NK-92 (cell line): Measurements from ENCODE around the gene EPHB2.

Experiments used
- DNase-seq: peaks from one replicate; lab custom pipeline; 2025; ENCODE audit not compliant: unreplicated experiment; lab: John Stamatoyannopoulos, UW

The EPHB2 gene

GRCh38 chr1:22910286-22910685 lies 199.6 kb downstream of the EPHB2 start:
- no peak for DNase-seq

- no peak for DNase-seq
Measured at GRCh38 chr1:22910986-22911651, 200.5 kb downstream of the EPHB2 start.

DNA sequence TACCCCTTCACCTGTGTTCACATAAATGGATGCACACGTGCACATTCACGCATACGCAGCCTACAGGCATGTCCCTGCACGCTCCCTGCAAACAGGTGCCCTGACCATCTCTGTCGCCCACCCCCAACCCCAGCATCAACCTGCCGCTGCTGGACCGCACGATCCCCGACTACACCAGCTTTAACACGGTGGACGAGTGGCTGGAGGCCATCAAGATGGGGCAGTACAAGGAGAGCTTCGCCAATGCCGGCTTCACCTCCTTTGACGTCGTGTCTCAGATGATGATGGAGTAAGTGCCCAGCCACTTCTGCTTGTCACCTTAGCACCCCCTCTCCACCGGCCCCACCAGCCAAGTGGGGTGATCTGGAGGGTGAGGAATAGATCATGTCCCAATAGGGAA lies 201.7 kb downstream of the EPHB2 start:
- DNase-seq, result no peak

DNA sequence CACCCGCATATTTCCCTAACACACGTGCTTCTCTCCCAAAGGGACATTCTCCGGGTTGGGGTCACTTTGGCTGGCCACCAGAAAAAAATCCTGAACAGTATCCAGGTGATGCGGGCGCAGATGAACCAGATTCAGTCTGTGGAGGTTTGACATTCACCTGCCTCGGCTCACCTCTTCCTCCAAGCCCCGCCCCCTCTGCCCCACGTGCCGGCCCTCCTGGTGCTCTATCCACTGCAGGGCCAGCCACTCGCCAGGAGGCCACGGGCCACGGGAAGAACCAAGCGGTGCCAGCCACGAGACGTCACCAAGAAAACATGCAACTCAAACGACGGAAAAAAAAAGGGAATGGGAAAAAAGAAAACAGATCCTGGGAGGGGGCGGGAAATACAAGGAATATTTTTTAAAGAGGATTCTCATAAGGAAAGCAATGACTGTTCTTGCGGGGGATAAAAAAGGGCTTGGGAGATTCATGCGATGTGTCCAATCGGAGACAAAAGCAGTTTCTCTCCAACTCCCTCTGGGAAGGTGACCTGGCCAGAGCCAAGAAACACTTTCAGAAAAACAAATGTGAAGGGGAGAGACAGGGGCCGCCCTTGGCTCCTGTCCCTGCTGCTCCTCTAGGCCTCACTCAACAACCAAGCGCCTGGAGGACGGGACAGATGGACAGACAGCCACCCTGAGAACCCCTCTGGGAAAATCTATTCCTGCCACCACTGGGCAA lies 202.9 kb downstream of the EPHB2 start:
- no peak for DNase-seq

- DNase-seq, result no peak
Measured at GRCh38 chr1:22914156-22914555, 203.5 kb downstream of the EPHB2 start.

DNA sequence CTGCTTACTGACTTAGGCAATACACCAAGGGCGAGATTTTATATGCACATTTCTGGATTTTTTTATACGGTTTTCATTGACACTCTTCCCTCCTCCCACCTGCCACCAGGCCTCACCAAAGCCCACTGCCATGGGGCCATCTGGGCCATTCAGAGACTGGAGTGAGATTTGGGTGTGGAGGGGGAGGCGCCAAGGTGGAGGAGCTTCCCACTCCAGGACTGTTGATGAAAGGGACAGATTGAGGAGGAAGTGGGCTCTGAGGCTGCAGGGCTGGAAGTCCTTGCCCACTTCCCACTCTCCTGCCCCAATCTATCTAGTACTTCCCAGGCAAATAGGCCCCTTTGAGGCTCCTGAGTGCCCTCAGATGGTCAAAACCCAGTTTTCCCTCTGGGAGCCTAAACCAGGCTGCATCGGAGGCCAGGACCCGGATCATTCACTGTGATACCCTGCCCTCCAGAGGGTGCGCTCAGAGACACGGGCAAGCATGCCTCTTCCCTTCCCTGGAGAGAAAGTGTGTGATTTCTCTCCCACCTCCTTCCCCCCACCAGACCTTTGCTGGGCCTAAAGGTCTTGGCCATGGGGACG lies 204.1 kb downstream of the EPHB2 start:
- DNase-seq, result no peak

DNA sequence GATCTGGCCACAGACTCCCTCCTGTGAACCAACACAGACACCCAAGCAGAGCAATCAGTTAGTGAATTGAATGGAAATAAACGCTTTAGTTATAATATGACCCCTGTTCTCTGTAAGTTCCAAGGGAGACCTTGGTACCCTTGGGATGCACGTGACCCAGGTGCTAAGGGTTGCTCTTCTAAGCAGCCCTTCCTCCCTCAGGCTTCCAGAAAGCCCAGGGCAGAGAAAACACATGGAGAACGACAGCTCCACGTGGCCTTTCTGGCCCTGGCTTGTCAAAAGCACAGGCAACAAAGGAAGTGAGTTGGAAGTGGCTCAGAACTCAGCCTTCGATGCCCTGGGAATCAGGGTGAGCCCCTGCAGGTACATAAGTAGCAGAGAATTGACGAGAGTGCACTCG lies 204.6 kb downstream of the EPHB2 start:
- no peak for DNase-seq

GRCh38 chr1:22915816-22916470 lies 205.3 kb downstream of the EPHB2 start:
- DNase-seq, result no peak

DNA sequence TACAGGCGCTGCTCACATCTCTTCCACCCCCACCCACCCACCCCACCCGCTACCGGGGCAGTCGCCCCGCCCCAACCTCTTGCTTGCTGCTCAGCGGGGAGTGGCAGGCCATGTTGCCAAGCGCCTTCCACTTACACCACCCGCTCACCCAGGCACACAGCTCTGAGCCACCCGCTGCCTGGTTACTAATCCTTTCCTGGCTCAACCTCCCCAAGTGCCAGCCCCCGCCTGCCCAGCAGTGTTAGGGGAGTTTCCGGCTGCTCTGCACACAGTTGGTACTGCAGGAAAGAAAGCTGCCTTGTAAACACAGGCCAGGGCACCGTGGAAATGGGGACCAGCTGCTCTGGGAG lies 205.8 kb downstream of the EPHB2 start:
- no peak for DNase-seq

- no peak for DNase-seq
Measured at GRCh38 chr1:22917989-22918388, 207.3 kb downstream of the EPHB2 start.

DNA sequence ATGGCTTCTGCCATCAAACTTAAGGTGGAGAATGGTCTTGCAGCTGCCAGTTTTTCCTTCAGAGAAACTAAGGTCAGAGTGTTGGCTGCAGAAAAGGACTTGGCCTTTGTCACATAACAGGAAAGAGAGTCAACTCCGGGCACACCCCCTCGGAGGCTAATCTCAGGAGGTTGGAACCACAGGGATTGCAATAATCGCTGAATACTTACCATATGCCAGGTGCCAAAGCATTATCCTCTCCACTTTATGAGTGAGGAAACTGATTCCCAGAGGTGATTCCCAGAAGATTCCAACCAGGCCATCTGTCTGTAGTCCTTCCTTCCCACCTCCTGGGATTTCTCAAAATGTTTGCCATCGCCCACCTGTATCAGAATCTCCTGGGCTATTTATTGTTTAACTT lies 208.0 kb downstream of the EPHB2 start:
- DNase-seq, result no peak

- no peak for DNase-seq
Measured at GRCh38 chr1:22919341-22920025, 208.8 kb downstream of the EPHB2 start.

DNA sequence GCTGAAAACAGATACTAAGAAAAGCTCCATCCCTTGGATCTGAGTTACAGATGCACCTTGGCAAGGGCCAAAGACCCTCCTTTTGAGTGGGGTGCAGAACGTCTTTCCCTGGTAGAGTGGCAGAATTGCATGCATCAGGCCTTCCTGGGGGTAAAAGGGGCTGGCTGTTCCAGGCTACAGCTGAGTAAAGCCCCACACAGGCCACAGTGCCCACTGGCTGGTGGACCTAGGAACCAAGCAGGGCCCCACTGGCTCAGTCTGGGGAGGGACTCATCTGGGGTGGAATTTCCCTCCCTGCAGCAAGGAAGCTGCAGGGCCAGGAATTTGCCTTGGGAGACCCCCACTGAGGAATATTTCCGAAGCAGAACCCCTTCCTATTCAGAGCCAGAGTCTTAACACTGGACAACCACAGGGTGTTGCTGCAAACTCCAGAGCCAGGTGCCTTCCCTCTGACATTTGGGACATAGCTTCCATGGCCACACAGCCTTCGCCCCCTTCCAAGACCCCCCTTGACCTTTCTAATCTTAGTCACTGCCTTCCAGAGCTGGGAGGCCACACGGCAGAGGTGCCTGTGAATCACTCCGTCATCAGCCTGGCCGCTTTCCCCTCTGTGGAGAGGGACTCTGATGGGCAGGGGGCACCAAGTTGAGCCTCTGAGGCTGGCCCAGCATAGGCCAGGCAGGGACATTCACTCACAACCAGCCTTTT lies 209.5 kb downstream of the EPHB2 start:
- DNase-seq, result no peak

DNA sequence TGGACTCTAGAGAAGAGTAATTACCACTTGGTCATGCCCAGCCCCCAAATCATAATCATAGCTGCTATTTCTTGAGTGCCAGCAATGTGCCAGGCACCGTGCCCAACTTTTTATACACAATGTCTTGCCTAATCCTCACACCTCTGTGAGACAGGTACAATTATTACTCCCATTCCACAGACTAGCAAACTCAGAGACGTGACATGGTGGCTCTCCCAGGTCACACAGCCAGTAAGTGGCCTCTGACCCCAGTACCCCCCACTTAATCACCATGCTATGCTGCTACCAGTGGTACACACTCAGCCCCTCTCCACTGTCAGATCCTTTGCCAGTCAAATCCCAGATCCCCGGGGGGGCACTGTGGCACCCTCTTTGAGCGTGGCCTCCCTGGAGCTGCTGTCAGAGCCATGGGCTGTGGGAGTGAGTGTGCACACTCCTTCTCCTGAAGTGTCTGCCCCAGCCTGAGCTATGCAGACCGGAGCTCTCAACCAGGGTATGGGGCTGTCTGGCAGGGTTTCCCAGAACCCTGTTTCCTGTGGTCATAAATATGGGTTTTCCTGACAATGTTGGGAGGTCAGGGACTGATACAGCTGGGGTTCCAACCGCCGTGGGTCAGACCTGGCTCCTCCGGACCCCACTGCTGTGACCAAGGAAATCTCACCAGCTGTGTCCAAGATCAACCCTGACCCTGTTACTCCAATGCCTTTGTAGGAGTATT lies 210.3 kb downstream of the EPHB2 start:
- DNase-seq, result no peak

DNA sequence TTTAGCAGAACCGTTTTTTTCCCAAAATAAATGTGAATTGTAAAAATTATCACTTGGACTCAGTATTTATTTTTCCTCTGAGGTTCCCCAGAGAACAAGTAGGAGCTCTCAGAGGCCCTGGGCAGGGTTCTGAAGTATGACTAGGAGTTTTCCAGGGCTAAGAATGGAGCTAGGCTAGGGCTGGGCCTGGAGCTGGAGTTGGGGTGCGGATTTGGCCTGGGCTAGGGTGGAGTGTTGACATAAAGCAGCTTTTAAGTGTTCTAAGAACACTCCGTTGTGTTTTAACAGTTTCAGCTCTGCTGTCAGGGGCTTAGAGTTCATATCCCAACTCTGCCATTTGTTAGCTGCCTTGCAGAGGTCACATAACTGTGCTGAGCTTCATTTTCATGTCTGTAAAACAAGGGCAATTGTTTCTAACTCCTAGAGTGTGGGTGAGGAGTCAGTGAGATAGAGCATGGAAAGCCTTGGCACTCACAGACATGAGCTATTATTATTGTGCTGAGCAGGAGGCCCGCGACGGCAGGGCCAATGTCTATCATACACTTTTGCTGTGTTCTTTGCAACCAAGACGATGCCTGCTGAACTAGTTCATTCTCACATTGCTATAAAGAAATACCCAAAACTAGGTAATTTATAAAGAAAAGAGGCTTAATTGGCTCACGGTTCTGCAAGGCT lies 210.9 kb downstream of the EPHB2 start:
- DNase-seq, result no peak

DNA sequence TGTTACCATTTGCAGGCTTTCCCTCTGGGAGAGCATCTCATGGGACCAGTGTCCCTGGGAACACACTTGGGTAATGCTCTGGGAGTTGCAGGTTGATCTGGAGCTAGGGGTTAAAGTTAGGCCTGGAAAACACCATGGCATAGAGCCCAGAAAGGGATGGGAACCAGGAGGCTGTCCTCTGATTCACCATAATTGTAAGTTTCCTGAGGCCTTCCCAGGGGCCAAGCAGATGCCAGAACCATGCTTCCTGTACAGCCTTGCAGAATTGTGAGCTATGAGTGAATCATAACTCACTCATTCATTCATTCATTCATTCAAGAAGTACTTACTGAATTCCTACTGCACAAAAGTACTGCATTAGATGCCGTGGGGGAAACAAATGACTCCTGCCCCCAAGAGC lies 212.0 kb downstream of the EPHB2 start:
- no peak for DNase-seq

DNA sequence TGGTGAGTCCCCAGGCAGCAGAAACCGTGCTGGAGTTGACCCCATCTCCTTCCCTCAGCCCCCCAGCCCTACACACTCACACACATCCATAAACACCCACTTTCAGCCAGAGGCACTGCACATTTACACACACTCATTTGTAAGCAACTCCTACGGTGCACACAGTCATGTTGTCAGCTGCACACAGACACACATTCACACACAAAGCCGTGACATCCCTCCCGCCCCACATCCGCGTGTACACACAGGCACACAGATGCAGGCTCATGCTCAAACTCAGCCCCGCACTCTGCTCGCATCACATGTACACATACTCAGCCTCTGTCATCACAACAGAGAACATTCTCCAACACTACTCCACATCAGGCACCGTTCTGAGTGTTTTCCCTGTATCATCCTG lies 214.5 kb downstream of the EPHB2 start:
- DNase-seq, result no peak

- no peak for DNase-seq
Measured at GRCh38 chr1:22930240-22930912, 219.7 kb downstream of the EPHB2 start.

DNA sequence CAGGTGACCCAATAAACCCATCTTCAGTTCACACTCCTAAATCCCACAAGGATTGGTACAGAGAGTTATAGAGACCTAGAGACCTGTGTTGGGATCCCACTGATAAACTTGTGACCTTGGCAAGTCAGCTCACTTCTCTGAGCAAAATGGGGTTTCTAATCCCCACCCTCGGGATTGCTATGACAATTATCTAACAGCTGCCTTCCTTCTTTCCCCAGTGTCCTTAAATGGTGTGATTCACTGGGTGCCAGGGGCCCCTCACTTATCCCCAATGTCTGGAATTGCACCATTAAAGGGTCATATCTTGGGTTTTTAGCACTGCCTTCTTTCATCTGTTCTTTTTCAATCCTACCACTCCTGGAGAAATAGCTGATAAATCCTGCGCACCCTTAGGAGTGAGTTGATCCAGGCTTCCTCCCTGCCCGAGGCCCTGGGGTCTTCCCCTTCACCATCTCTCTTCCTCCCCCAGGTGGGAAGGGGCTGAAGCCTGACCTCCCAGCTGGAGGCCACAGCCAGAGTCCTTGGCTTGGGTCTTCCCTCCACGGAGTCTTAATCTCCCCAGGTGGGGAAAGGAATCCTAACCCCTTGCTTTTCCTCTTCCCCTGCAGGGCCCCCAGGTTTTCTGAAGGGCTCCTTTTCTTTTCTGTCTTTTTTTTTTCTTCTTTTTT lies 222.3 kb downstream of the EPHB2 start:
- no peak for DNase-seq
